ENCODE measurements around the gene AP1G1. TPM values are rescaled to one million over a fixed set of nuclear protein-coding genes. Genes with fewer than 3 reads are reported as not detected.
"Not testable (repeated sequence)": the region's sequence is repeated elsewhere in the genome, so short reads cannot be mapped to it uniquely, and the experiment has no call there.

Gene AP1G1
- total RNA-seq, 2 donors from 2014 or later: 62.7 to 68.5 TPM

DNA sequence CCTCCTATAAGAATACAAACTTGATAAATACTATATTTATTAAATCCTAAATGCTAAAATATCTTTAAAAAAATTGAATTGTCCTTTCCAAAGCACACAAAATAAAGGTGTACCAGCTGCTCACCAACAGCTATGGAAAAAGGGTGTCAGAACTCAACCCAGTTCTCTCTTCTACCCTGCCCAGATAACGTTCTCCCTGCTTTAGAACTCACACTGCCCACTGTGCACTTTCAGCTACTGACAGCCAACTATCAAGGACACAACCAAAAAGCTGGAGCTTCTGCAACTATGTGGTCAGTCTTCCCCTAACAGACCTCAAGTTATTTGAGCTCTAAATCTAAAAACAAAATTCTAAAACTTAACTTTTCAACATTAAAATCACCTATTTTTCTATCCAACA, 13.7 kb downstream of the AP1G1 start:
- no peak for TF ChIP-seq CTCF (conservative IDR thresholded peaks at IDR 0.05)
- Mint-ChIP-seq H3K27ac (peak overlapping the region; percentile 9), H3K4me3 (no peak overlapping the region), H3K36me3 (ENCODE audit: low read depth) (peaks cover 12% of the 10 kb centered on the region), H3K27me3 (ENCODE audit: insufficient read depth) (no peaks in the 10 kb centered on the region), H3K4me1 (no peaks in the 10 kb centered on the region), H3K9me3 (no peaks in the 10 kb centered on the region)
- Histone ChIP-seq H3K9ac (ENCODE audit: extremely low read depth, low read length, poor library complexity, severe bottlenecking) (no peak overlapping the region), H3K27ac (ENCODE audit: low read depth, low read length) (no peak overlapping the region), H3K4me1 (ENCODE audit: control insufficient read depth, insufficient read depth, low read length) (no peaks in the 10 kb centered on the region), H3K9me3 (ENCODE audit: control insufficient read depth, low read length) (no peaks in the 10 kb centered on the region), H3K36me3 (ENCODE audit: control insufficient read depth, insufficient read depth, low read length) (peaks cover 27% of the 10 kb centered on the region), H3K4me3 (ENCODE audit: low read length) (no peak overlapping the region), H3K27me3 (ENCODE audit: control insufficient read depth, insufficient read depth, low read length, poor library complexity, severe bottlenecking) (no peaks in the 10 kb centered on the region)
- 97% methylated on average over 1 of the region's 1 CpG; no CpG with 5 or more reads in 1 of the 2 experiments for WGBS, 2 experiments (ENCODE audit: insufficient coverage in 1 of 2, insufficient read length in 1 of 2)
- no peak for DNase-seq

DNA sequence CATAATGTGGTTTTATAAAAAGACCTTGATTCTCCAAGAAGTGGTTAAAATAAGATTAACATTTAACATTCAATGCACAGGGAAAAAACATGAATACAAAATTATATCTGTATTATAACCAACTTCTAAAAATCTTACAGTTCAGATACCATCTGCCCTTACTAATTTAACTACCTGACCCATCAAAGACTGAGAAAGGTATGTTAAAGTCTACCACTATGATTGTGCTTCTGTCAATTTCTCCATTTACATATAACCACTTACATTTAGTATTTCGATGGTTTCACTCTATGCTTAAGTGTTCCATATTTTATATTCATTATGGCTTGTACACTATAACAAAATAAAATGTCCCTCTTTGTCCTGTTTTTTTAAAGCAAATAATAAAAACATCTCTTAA, 14.6 kb downstream of the AP1G1 start:
- no peaks in the 10 kb centered on the region for H3K4me1 ChIP-seq (ENCODE audit: control insufficient read depth, insufficient read depth, low read length)
- H3K9me3 Mint-ChIP-seq: no peaks in the 10 kb centered on the region
- DNase-seq: no peak
- H3K27me3 ChIP-seq (ENCODE audit: control insufficient read depth, insufficient read depth, low read length, poor library complexity, severe bottlenecking): no peaks in the 10 kb centered on the region
- WGBS, 2 experiments (ENCODE audit: insufficient coverage in 1 of 2, insufficient read length in 1 of 2): 80% methylated on average over 1 of the region's 1 CpG; no CpG with 5 or more reads in 1 of the 2 experiments
- H3K9ac ChIP-seq (ENCODE audit: extremely low read depth, low read length, poor library complexity, severe bottlenecking): no peak overlapping the region
- no peaks in the 10 kb centered on the region for H3K4me1 Mint-ChIP-seq
- no peaks in the 10 kb centered on the region for H3K9me3 ChIP-seq (ENCODE audit: control insufficient read depth, low read length)
- peak overlapping the region; percentile 48 for H3K27ac Mint-ChIP-seq
- no peaks in the 10 kb centered on the region for H3K27me3 Mint-ChIP-seq (ENCODE audit: insufficient read depth)
- peaks cover 29% of the 10 kb centered on the region for H3K36me3 ChIP-seq (ENCODE audit: control insufficient read depth, insufficient read depth, low read length)
- H3K27ac ChIP-seq (ENCODE audit: low read depth, low read length): no peak overlapping the region
- no peak for TF ChIP-seq CTCF (conservative IDR thresholded peaks at IDR 0.05)
- H3K4me3 Mint-ChIP-seq: no peak overlapping the region
- H3K36me3 Mint-ChIP-seq (ENCODE audit: low read depth): peaks cover 17% of the 10 kb centered on the region
- H3K4me3 ChIP-seq (ENCODE audit: low read length): no peak overlapping the region

- H3K27me3 Mint-ChIP-seq (ENCODE audit: insufficient read depth): no peaks in the 10 kb centered on the region
These were observed 16.5 kb downstream of the AP1G1 start for GRCh38 chr16:71792176-71792575.

GRCh38 chr16:71790329-71790728, 18.3 kb downstream of the AP1G1 start:
- not testable (repeated sequence) for H3K27me3 ChIP-seq (ENCODE audit: control insufficient read depth, insufficient read depth, low read length, poor library complexity, severe bottlenecking); H3K27ac ChIP-seq (ENCODE audit: low read depth, low read length); H3K4me1 Mint-ChIP-seq; H3K27me3 Mint-ChIP-seq (ENCODE audit: insufficient read depth); H3K9me3 Mint-ChIP-seq; H3K4me3 ChIP-seq (ENCODE audit: low read length); H3K4me3 Mint-ChIP-seq; H3K9me3 ChIP-seq (ENCODE audit: control insufficient read depth, low read length); H3K9ac ChIP-seq (ENCODE audit: extremely low read depth, low read length, poor library complexity, severe bottlenecking); DNase-seq; H3K4me1 ChIP-seq (ENCODE audit: control insufficient read depth, insufficient read depth, low read length)
- H3K36me3 Mint-ChIP-seq (ENCODE audit: low read depth): peaks cover 35% of the 10 kb centered on the region
- H3K27ac Mint-ChIP-seq: peak overlapping the region; percentile 78
- WGBS, 2 experiments (ENCODE audit: insufficient coverage in 1 of 2, insufficient read length in 1 of 2): 100% methylated on average over 1 of the region's 3 CpGs; no CpG with 5 or more reads in 1 of the 2 experiments
- peaks cover 42% of the 10 kb centered on the region for H3K36me3 ChIP-seq (ENCODE audit: control insufficient read depth, insufficient read depth, low read length)

More at GRCh38 chr16:71792176-71792575, 16.5 kb downstream of the AP1G1 start:
- Mint-ChIP-seq H3K9me3 (no peaks in the 10 kb centered on the region), H3K4me1 (no peaks in the 10 kb centered on the region), H3K27ac (no peak overlapping the region), H3K36me3 (ENCODE audit: low read depth) (peaks cover 32% of the 10 kb centered on the region), H3K4me3 (no peak overlapping the region)
- H3K27me3 ChIP-seq (ENCODE audit: control insufficient read depth, insufficient read depth, low read length, poor library complexity, severe bottlenecking): no peaks in the 10 kb centered on the region
- 90 to 94% methylated on average over 3 of the region's 3 CpGs for WGBS, 2 experiments (ENCODE audit: insufficient coverage in 1 of 2, insufficient read length in 1 of 2)
- no peak for TF ChIP-seq CTCF (conservative IDR thresholded peaks at IDR 0.05)
- no peaks in the 10 kb centered on the region for H3K9me3 ChIP-seq (ENCODE audit: control insufficient read depth, low read length)
- peaks cover 39% of the 10 kb centered on the region for H3K36me3 ChIP-seq (ENCODE audit: control insufficient read depth, insufficient read depth, low read length)
- no peak for DNase-seq
- H3K4me3 ChIP-seq (ENCODE audit: low read length): no peak overlapping the region
- no peak overlapping the region for H3K9ac ChIP-seq (ENCODE audit: extremely low read depth, low read length, poor library complexity, severe bottlenecking)
- no peak overlapping the region for H3K27ac ChIP-seq (ENCODE audit: low read depth, low read length)
- H3K4me1 ChIP-seq (ENCODE audit: control insufficient read depth, insufficient read depth, low read length): no peaks in the 10 kb centered on the region
